GM21381 (cell line): ENCODE data around the gene ELAC2.

Experiments
- ATAC-seq: cut with Tn5 transposase; IDR thresholded peaks from one replicate; pipeline ENCODE4 v1.9.1; 2021; ENCODE audit warnings: mild to moderate bottlenecking, moderate library complexity; ENCODE audit not compliant: unreplicated experiment

Gene ELAC2, protein sequence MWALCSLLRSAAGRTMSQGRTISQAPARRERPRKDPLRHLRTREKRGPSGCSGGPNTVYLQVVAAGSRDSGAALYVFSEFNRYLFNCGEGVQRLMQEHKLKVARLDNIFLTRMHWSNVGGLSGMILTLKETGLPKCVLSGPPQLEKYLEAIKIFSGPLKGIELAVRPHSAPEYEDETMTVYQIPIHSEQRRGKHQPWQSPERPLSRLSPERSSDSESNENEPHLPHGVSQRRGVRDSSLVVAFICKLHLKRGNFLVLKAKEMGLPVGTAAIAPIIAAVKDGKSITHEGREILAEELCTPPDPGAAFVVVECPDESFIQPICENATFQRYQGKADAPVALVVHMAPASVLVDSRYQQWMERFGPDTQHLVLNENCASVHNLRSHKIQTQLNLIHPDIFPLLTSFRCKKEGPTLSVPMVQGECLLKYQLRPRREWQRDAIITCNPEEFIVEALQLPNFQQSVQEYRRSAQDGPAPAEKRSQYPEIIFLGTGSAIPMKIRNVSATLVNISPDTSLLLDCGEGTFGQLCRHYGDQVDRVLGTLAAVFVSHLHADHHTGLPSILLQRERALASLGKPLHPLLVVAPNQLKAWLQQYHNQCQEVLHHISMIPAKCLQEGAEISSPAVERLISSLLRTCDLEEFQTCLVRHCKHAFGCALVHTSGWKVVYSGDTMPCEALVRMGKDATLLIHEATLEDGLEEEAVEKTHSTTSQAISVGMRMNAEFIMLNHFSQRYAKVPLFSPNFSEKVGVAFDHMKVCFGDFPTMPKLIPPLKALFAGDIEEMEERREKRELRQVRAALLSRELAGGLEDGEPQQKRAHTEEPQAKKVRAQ

DNA sequence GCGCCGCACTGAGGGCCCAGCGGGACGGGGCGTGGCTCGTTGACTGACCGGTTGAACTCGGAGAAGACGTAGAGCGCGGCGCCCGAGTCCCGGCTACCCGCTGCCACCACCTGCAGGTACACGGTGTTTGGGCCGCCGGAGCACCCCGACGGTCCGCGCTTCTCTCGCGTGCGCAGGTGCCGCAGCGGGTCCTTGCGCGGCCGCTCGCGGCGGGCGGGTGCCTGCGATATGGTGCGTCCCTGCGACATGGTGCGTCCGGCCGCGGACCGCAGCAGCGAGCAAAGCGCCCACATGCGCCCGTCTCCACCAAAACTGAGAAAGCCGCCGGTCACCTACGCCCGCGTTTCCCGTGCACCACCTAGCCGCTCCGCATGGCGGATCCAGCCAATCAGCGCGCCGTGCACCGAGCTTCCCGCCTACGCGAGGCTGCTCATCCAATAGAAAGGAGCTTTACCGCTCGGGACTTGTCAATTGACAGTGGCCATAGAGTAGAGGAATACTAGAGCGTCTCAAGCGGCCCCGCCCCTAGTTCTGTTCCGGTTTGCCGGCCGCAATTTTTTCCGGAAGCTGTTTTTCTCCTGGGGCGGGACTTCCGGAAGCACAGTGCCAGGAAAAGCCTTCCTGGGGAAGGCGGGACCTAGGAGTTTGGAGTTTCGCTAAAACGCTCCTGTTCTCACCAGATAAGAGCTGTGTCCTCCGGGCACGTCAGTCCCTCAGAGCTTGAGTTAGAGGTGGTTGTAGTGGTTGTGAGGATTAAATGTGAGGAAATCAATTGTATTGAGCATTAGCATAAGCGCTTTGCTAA is at the start of gene ELAC2:
Gene ELAC2 (minus strand): TSS at position 373 of the 805 bp plus-strand sequence. CDS start 80 bp downstream, at position 293.
- peak; percentile 99 for ATAC-seq

DNA sequence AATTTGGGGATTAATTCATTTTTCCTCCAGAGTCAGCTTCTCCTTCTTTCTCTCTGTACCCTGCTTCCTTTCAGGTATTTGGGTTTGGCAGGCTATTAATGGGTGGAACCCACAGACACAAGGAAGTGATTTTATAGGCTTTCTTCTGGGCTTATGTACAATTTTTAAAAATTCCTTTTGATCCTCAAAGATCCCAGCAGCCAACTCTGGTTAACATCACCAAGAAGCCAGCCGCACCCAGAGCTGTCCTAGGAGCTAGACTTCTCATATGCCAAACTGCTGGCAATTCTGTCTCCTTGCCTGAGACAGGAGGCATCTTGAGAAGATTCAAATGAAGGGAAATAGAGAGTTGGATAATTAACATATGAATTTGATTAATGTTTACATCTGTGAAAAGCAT is 47.2 kb upstream of the ELAC2 start:
- no peak for ATAC-seq

DNA sequence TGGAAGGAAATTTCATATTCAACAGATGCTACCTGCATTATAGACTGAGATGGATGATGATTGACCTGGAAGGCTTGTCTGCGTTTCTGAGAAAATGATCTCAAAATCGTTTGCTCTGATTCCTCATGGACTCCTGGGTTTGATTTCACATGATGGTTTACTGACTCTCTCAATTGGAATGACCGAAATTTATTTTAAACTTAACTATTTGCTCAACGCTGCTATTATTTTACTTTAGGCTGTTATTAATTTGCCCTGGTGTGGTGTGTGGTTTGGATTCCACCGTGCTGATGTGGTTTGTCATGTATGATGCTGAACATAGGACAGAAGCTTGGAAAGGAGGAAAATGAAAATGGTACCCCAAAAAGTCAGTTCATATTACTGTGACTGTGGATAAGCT is 37.3 kb upstream of the ELAC2 start:
- no peak for ATAC-seq

DNA sequence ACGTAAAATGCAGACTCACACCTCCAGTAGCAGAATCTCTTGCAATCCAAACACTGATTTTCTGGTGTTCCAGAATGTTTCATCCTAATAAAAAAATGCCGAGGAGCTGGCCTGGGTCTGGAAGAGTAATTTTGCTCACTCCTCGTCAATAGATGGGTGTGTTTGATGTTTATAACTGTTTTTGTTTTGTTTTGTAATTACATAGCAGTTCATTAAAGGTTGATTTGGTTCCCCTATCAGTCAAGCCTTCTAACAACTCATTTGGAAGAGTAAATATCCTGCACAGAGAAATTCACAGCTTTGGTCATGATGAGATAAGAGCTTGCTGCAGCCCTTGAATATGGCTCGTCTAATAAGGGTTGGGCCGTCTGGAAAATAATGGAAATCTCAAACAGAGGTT is 36.8 kb upstream of the ELAC2 start:
- ATAC-seq: no peak

DNA sequence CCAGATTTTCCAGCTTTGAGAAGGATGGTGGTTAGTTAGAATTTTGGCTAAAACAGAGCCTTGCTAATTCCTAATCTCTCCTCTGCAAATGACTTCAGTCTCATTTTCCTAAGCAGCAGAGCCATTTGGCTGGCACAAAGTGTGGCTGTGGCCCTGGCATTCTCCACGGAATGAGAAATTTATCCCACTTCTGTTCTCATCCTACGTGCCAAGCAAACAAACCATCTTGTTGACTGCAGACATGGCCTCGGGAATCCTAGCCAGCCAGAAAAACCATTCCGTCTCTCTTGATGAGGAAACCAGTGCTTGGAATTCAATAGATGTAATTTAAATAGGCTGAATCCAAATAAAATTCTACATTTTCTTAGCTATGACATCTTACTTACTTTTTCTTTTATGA is 34.1 kb upstream of the ELAC2 start:
- ATAC-seq: no peak

DNA sequence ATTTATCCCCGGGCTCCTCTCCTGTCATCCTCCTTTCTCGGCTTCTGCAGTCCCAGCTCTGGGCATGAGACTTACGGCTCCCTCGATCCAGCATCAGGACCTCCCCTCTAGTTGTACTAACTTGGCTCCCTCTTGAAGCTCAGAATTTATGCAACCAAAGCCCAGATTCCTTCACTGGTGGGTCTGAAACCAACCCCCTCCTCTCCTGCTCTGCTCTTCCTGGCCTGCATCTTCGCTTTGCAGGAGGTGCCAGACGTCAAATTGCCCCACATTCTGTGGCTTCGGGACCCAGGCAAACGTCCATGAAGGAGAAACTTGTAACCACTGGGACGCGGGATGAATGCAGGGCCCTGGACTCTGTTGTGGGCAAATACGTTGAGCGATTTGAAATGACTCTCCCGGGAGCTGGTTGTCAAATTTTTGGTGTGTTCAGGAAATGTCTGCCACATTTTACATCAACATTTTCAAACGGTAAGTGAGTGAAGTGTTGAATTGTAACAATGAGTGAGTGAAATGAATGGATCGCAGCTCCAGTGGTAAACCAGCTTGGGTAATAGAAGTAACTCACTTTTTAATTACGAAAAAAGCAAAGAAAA is 29.3 kb upstream of the ELAC2 start:
- ATAC-seq: no peak

DNA sequence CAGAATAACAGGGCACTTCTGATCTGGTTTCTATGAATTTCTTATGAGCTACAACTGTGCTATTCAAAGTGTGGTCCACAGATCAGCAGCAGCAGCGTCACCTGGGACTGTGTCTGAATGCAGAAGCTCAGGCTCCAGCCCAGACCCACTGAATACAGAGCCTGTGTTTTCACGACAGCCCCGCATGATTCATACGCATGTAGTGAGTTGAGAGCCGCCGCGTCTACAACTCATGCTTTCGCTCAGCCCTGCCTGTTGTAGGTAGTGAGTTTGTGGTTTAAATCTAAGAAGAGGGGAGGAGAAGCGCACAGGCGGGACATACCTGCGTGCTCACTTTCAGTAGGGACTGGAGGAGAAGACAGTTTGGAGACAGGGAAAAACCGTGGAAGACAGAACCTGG is 28.5 kb upstream of the ELAC2 start:
- ATAC-seq: no peak

DNA sequence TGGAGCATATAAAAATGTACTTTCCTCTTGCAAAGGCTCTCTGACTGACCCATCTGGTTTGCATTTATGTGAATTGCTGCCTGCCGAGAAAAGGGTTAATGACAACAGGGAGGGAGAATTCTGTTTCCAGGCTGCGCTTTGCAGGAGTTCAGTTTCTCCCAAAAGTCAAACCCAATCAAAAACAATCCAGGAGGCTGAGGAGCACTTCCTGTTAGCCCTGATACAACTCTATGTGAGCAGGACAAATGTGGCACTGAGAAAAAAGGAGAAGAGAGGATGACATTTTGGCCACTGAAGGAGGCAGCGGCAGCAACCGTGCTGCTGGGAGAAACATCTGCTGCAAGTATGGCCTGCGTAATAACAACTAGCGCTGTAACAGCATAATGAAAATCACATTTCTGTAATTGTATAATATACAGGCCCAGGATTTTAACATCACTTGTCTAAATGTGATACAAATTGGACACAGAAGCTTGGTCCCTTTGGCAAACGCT is 26.8 kb upstream of the ELAC2 start:
- no peak for ATAC-seq

DNA sequence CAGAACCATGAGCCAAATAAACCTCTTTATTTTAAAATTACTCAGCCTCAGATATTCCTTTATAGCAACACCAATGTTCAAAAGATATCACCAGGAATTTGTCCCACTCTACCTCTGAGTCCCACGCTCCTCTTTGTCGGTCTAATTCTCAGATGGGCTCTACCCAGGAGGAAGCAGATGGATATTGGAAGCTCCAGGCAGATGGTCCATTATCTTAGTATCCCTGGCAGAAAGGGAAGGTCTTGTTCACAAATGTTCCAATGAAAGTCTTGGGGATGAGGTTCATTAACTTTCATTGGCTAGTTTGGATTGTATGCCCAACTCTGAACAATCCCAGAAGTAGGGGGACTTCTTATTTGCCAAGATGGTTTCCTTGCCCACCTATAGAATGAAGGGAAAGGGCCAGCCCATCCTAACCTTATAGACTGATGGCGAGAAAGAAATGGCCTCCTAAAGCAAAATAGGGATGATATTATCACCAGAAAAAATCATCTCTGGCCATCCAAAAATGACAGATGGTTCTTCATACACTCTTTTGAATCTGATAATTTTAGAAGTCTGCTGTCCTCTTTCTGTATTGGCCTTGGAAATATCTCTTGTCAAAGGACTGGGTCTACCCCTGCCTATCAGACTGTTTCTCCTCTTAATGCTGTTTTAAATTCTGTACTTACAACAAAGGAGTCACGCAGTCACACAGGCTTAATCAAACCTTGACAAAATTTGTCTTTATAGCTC is 21.3 kb upstream of the ELAC2 start:
- no peak for ATAC-seq

DNA sequence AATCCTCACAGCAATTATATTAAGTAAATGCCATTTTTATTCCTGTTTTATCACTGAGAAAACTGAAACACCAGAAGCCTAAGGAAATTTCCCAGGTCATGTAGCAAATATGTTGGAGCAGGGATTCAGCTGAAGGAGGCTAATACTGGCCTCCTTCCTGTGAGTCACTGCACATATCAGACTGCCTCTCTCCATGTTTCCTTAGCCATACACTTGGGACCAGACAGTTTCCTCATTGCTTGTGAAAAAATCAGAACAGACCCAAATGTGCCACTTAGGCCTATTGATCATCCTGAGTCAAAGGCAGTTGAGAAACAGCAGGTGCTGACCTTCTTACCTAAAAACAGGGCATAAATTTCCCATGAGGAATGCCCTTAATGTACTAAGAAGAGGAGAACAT is 18.9 kb upstream of the ELAC2 start:
- no peak for ATAC-seq

DNA sequence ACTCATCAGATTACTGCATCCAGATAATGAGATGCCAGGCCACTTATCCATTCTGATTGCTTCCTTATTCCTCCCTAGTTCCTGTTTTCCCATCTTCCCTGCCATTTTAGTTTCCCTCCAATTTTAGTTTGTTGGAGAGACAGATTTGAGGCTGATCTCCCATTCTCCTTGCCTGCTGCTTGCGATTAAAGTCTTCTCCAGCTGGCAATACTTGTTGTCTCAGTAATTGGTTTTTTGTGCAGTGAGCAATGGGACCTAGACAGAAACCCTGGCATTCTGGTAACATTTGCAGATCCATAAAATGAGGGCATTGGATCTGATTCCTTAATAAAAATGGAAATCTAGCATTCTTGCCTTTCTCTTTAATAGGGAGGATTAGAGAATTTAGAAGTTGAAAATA is 17.6 kb upstream of the ELAC2 start:
- ATAC-seq: no peak

DNA sequence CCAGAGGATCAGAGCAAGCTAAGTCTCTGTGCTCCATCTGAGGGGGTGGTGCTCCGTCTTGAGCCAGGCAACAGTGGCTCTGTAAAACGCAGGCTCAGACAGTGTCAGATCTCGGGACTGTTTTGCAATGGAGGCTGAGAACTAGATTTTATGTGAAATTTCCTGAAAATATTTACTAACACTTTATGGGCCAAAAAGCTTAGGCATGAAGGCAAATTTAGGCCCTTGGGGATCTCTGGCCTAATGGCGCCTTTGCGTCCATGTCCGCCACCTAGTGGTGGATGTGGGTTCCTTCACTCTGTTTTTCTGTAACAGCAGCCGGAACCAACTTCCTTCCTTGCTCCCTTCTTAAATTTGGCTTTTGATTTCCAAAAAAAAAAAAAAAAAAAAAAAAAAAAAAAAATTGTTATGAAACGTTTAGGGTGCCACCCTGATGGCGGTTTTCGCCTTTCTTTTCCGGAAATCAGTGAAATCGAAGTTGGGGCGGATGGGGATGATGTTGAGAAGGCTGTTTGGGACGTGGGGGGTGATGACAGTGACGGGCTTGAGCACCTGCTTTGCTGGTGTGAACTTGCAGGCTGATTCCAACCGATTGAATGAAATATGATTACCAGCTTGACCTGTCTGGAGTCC is 14.0 kb upstream of the ELAC2 start:
- peak; percentile 72 for ATAC-seq

DNA sequence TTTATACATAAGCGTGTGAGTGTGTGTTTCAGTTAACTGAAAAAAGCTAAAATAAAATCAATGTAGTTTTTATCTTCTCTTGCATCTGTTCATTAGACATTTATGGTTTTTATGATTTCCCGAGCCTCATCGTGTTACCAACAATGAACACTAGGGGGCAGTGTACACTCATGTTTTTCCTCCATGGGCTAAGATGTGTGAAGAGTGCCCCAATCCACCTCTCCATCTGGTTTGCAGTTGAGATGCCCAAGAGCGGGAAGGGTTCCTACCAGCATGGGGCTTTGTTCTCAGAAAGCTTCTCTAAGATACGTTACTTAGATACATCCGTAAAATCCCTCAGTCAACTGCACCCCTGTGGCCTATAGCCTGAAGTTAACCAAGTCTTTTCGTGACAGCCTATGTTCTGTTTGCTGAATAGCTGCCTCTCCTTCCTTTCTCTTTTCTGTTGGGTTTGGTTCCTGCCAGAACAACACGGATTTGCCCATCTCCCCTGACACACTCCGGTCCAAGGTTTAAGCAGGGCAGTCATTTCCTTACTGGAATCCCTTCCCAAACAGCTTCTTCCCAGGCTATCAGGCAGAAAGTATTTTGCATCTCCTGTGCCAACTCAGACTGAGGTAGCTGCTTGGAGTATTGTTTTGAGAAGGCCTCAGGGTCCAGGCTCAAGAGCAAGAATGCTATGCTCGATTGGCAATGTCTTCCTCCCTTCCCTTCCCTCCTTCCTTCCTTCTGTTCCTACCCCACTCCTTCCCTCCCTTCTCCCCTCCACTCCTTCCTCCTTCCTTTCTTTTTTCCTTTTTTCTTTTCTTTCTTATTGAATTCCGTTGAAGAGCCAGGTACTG is 12.9 kb upstream of the ELAC2 start:
- no peak for ATAC-seq

DNA sequence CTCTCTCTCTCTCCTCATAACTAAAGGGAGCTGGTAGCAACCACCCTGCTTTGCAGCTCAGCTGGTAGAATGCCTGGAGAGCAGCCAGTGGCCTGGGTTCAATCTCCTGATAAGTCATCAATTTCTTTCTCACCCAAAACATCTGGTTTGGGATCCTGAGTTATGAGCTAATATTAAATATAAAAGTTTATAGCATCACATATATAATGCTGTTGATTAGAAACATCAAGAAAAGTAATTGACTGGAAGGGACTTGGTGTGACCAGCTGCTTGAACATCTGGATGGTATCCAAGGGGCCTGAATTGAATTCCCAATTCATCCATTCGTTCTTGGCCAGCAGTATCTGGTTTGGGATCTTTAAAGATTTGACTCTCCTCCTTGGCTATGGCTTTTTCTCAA is 12.2 kb upstream of the ELAC2 start:
- no peak for ATAC-seq

DNA sequence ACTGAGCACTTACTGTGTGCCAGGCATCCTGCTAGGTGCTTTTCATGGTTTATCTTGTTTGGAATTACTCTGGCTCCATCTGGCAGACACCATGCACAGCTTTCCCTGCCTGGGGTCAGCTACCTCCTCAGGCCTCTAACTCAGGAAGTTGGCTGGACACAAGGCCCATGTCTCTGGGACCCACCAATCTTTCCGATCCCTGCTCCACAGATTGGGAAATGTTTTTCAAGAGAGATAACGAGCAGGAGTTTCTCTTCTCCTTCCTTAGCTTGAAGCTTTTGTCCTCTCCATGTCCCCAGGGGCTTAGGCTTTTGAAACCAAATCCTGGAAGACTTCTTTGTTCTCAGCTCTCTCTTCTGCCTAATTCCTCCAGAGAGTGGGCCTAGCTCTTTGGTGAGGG is 11.5 kb upstream of the ELAC2 start:
- ATAC-seq: no peak

DNA sequence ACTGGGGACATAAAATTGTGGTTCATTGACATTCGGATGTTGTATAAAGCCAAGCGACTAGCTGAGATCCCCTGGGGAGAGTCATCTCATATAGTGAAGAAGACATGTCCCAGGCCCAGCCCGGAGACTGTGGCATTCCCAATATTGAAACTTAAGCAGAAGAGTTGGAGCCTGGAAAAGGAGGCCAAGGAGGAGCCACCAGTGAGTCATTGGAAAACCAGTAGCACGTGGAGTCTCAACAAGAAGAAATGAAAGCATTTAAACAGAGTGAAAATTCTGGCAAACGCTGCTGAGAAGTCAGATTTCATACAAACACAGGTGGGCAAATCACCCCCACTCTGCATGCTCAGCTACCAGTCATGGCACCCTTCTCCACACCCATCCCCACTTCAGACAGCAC is 9.4 kb upstream of the ELAC2 start:
- ATAC-seq: no peak

DNA sequence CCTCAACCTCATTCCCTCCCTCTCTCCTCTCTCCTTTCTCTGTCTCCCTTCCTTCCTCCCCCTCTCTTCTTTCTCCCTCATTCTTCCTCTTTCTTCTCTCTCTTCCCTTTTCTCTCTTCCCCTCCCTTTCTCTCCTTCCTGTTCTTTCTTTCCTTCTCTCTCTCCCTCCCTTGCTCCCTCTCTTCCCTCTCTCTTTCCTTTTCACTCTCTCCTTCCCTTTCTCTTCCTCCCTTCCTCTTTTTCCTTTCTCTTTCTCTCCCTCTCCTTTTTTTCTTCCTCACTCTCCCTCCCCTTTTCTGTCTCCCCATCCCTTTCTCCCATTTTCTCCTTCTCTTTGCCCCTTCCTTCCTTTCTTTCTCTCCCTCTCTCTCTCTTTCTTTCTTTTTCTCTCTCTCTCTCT is 7.9 kb upstream of the ELAC2 start:
- no peak for ATAC-seq

DNA sequence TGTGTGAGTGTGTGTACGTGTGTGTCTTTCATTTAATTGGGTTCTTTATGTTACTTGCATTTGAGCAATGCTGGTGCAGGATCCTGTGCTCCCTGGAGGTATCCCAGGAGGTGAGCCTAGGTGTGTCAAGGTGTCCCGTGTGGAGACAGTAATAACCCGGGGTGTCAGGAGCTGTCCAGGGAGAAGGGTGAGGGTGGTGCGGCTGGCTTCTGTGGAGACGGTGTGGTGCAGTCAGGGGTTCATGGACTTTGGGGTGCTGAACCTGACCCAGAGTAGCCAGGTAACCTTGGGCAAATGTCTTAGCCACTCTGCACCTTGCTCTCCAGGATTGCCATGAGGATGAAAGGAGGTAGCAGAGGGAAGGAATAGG is 7.4 kb upstream of the ELAC2 start:
- ATAC-seq: no peak
